A673 (cell line): ENCODE measurements around the gene EXOC5. TPM values are rescaled to one million over a fixed set of nuclear protein-coding genes. Genes with fewer than 3 reads are reported as not detected.
A peak's percentile ranks its signal among the peaks of the same experiment; 100 is the strongest.

Source experiments
- BruUV-seq: library from RNA; stranded (reverse); fragments of 400-500 nt; replicated peaks from 2 replicates; lab custom pipeline; 2021; lab: Mats Ljungman, UMichigan
- CTCF ChIA-PET: fragments of 300-600 bp; sonication (Branson Sonifier 250); formaldehyde crosslinking; loops from one replicate; lab custom pipeline; 2022; ENCODE audit warnings: antibody characterized with exemption; lab: Charles Lee
- POLR2A ChIA-PET: fragments of 300-600 bp; sonication (Branson Sonifier 250); formaldehyde crosslinking; loops from one replicate; lab custom pipeline; 2022; ENCODE audit warnings: antibody characterized with exemption; ENCODE audit not compliant: low non-redundant PET; lab: Charles Lee
- DNase-seq: peaks from one replicate; pipeline ENCODE4 v3.0.0-alpha.2; 2015; ENCODE audit warnings: low spot score
- H3K27ac ChIP-seq: fragments of 200-600 bp; sonication (generic); 2 replicates; pipeline ENCODE4 v1.5.1; 2016; ENCODE audit warnings: mixed run types, low read depth, mild to moderate bottlenecking, mixed read lengths, antibody characterized with exemption, low read length; ENCODE audit not compliant: poor library complexity, severe bottlenecking
- H3K27me3 ChIP-seq: fragments of 200-600 bp; sonication (generic); replicated peaks from 2 replicates; pipeline ENCODE4 v1.6.1; 2017; ENCODE audit warnings: mixed run types, low read depth, mild to moderate bottlenecking, mixed read lengths, antibody characterized with exemption, low read length; ENCODE audit not compliant: insufficient read depth, poor library complexity
- H3K36me3 ChIP-seq: fragments of 200-600 bp; sonication (generic); 2 replicates; pipeline ENCODE4 v1.6.1; 2016; ENCODE audit warnings: mixed run types, mild to moderate bottlenecking, mixed read lengths, antibody characterized with exemption, low read length; ENCODE audit not compliant: insufficient read depth, poor library complexity, severe bottlenecking
- H3K4me1 ChIP-seq: fragments of 200-600 bp; sonication (generic); 2 replicates; pipeline ENCODE4 v1.6.1; 2017; ENCODE audit warnings: mixed run types, mild to moderate bottlenecking, mixed read lengths, antibody characterized with exemption, low read length; ENCODE audit not compliant: insufficient read depth, poor library complexity, severe bottlenecking
- H3K4me3 ChIP-seq: fragments of 200-600 bp; sonication (generic); 2 replicates; pipeline ENCODE4 v1.5.1; 2016; ENCODE audit warnings: low read depth, mixed run types, mild to moderate bottlenecking, mixed read lengths, low read length; ENCODE audit not compliant: poor library complexity, severe bottlenecking
- H3K9me3 ChIP-seq: fragments of 200-600 bp; sonication (generic); 2 replicates; pipeline ENCODE4 v1.6.1; 2016; ENCODE audit warnings: mixed run types, low read depth, mild to moderate bottlenecking, mixed read lengths, antibody characterized with exemption, low read length; ENCODE audit not compliant: poor library complexity, severe bottlenecking
- EZH2 ChIP-seq: fragments of 200-600 bp; sonication (generic); IDR thresholded peaks from 2 replicates; pipeline ENCODE4 v1.6.1; 2017; ENCODE audit warnings: borderline replicate concordance, low read depth, mild to moderate bottlenecking, mixed read lengths, antibody characterized with exemption, low read length; ENCODE audit not compliant: poor library complexity, severe bottlenecking
- intact Hi-C: fragments of 100-400 bp; cut with micrococcal nuclease; formaldehyde crosslinking; loops from one replicate; pipeline ENCODE4 v1.10.0; 2022; ENCODE audit not compliant: unreplicated experiment
- total RNA-seq: library from RNA; stranded (reverse); gene quantifications from 2 replicates; pipeline ENCODE4 v1.2.3, GENCODE V29; 2021
- TF ChIP-seq, protein P1 (sequence below): fragments of 300-800, 200-600 bp; sonication (generic); conservative IDR thresholded peaks from 2 replicates; pipeline ENCODE4 v1.5.1; 2017; ENCODE audit warnings: low read depth, mild to moderate bottlenecking, antibody characterized with exemption, low read length, moderate library complexity, mixed read lengths

EXOC5 gene
- total RNA-seq, 1 experiment from 2014 or later, result 132 TPM

DNA sequence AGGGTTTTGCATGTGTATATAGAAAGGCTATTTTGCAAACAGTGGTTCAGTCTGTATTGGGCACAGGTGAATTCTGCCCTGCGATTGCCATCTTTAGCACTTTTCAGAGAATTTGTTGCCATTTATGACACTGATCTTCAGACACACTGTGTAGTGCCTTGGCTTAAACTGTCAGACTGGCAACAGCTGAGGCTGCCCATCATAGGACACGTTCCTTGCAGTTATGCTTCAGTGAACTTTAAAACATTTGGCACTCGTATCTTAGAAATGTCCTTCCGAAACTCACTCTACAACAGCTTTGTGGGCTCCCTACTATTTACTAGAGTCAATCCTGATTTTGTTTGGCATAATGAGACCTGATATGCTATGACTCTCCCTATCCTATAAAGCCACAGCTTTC, 29.1 kb upstream of the EXOC5 start:
- H3K4me3 ChIP-seq, result no peak overlapping the region
- H3K4me1 ChIP-seq, result peaks cover 4% of the 10 kb centered on the region
- DNase-seq, result no peak
- no peaks in the 10 kb centered on the region for H3K9me3 ChIP-seq
- TF ChIP-seq EZH2, result no peak
- TF ChIP-seq, protein P1, sequence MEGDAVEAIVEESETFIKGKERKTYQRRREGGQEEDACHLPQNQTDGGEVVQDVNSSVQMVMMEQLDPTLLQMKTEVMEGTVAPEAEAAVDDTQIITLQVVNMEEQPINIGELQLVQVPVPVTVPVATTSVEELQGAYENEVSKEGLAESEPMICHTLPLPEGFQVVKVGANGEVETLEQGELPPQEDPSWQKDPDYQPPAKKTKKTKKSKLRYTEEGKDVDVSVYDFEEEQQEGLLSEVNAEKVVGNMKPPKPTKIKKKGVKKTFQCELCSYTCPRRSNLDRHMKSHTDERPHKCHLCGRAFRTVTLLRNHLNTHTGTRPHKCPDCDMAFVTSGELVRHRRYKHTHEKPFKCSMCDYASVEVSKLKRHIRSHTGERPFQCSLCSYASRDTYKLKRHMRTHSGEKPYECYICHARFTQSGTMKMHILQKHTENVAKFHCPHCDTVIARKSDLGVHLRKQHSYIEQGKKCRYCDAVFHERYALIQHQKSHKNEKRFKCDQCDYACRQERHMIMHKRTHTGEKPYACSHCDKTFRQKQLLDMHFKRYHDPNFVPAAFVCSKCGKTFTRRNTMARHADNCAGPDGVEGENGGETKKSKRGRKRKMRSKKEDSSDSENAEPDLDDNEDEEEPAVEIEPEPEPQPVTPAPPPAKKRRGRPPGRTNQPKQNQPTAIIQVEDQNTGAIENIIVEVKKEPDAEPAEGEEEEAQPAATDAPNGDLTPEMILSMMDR, result no peak
- intact Hi-C loops, result no loop called here
- H3K27ac ChIP-seq, result no peak overlapping the region
- ChIA-PET POLR2A (no interaction called here), CTCF (no interaction called here)
- BruUV-seq, result no TSS peak
- no peaks in the 10 kb centered on the region for H3K27me3 ChIP-seq
- no peaks in the 10 kb centered on the region for H3K36me3 ChIP-seq

DNA sequence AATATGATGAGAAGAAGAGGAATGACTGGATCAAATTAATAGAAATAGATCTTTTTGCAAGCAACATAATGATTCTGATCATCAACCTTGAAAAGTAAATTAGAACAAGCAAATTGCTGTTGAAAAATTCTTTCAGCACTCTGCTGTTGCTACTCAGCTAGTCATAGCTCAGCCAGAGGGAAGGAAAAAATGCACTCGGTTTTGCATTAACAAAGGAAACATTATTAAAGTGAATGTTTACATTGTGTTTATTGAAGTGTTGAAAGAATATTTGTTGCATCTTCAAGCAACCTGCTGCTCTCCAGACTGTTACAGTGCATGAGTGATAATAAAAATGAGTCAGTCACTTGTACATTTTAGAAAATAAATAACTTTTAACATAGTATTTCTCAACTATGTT, 26.5 kb upstream of the EXOC5 start:
- intact Hi-C loops, result no loop called here
- no peaks in the 10 kb centered on the region for H3K27me3 ChIP-seq
- no peaks in the 10 kb centered on the region for H3K9me3 ChIP-seq
- H3K27ac ChIP-seq, result no peak overlapping the region
- ChIA-PET CTCF (no interaction called here), POLR2A (no interaction called here)
- no TSS peak for BruUV-seq
- DNase-seq, result no peak
- no peaks in the 10 kb centered on the region for H3K36me3 ChIP-seq
- TF ChIP-seq EZH2, result no peak
- TF ChIP-seq, protein P1, result no peak
- no peak overlapping the region for H3K4me3 ChIP-seq
- peaks cover 4% of the 10 kb centered on the region for H3K4me1 ChIP-seq

DNA sequence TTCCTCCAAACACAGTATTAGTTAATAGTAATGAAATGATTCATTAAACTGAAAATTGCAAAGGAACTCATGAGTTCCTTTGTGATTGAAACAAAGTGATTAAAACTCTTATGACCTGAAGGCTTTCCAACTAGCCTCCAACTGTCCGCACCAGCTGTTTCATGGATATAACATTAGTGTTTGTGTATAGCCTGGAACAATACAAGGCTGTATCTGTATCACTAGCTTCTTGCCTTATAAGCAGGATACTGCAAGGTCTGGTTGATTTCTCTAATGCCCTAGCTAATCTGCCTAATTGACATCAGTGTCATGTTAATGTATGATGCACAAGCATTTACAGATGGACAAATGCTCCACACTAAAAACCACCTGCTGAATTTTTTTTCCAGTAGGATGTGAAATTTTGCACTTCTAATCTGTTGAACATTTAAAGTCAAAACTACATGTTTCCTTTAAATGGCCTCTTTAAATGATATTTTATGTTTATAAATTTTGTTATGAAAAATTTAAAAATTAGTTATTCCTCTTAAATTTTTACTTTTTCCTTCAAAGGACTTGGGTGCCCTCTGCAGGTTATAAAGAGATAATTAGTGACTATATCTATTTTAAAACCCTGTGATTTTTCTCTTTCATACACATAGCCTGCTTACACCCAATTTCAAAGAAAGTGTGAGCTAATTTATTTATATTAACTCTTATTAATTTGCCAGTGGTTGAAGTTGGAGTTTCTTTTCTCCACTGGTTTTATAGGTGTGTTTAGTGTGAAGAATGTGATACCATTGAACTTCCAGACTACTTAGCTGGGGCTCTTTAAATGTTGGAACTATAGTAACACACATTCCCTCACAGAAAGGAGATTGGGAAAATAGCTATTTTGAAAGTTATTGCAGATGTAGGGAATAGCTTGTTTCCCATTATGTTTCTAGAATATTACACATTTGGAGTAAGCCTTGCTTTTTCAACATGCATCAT, 25.4 kb upstream of the EXOC5 start:
- TF ChIP-seq EZH2, result no peak
- TF ChIP-seq, protein P1, result peak; percentile 59
- Histone ChIP-seq H3K9me3 (no peaks in the 10 kb centered on the region), H3K4me1 (peaks cover 4% of the 10 kb centered on the region), H3K4me3 (no peak overlapping the region), H3K36me3 (peaks cover under 1% of the 10 kb centered on the region), H3K27me3 (no peaks in the 10 kb centered on the region), H3K27ac (no peak overlapping the region)
- peak; percentile 33 for DNase-seq
- ChIA-PET CTCF (no interaction called here), POLR2A (no interaction called here)
- BruUV-seq, result no TSS peak
- intact Hi-C loops, result loop anchor here (5.0 kb wide), 1 partner anchor 802 kb away; no protein-coding TSS in a partner anchor
